Lower lobe of right lung (tissue), 2 donors: ENCODE data around the gene PIEZO2. TPM values are rescaled to one million over a fixed set of nuclear protein-coding genes. Genes with fewer than 3 reads are reported as not detected.

ENCODE experiments used
- ATAC-seq, 2 donors: fragments of 200-7000 bp; cut with Tn5 transposase; one replicate each; pipeline ENCODE4 v1.9.1; 2020 to 2022; ENCODE audit warnings: mild to moderate bottlenecking in 2 of 2, moderate library complexity in 2 of 2
- DNase-seq: peaks from one replicate; pipeline ENCODE4 v3.0.0-alpha.2; 2020
- H3K27ac ChIP-seq: fragments of 200-600 bp; one replicate; pipeline ENCODE4 v1.8.0; 2022
- H3K27me3 ChIP-seq: fragments of 200-600 bp; one replicate; pipeline ENCODE4 v1.8.0; 2022; ENCODE audit warnings: low read depth
- H3K36me3 ChIP-seq: fragments of 200-600 bp; one replicate; pipeline ENCODE4 v1.8.0; 2022; ENCODE audit warnings: mild to moderate bottlenecking
- H3K4me1 ChIP-seq: fragments of 200-600 bp; one replicate; pipeline ENCODE4 v1.8.0; 2022
- H3K4me3 ChIP-seq: fragments of 200-600 bp; one replicate; pipeline ENCODE4 v1.8.0; 2022; ENCODE audit warnings: mild to moderate bottlenecking
- H3K9me3 ChIP-seq: fragments of 200-600 bp; one replicate; pipeline ENCODE4 v1.8.0; 2022
- CTCF ChIP-seq: fragments of 200-600 bp; IDR thresholded peaks from one replicate; pipeline ENCODE4 v1.8.0; 2022; ENCODE audit warnings: antibody characterized with exemption, mild to moderate bottlenecking
- intact Hi-C: fragments of 100-400 bp; cut with DNase I; formaldehyde crosslinking; loops from one replicate; pipeline ENCODE4 v1.11.0; 2022
- total RNA-seq: library from RNA; stranded (reverse); fragmentation: NEBNext Ultra II Directional; extraction: Animal tissue kit (Norgen Biotek cat#: 25700); gene quantifications from one replicate; pipeline ENCODE4 v1.2.1, GENCODE V29; 2021
- donor health status: DM: no; HTN: yes; CAD: no; lungs with severe emphysema.

The PIEZO2 gene
- total RNA-seq, 1 donor from 2014 or later, result 11.1 TPM

- Histone ChIP-seq H3K4me1 (peaks cover 4% of the 10 kb centered on the region), H3K9me3 (no peaks in the 10 kb centered on the region), H3K27ac (no peak overlapping the region), H3K4me3 (no peak overlapping the region), H3K27me3 (peaks cover 5% of the 10 kb centered on the region), H3K36me3 (no peaks in the 10 kb centered on the region)
- intact Hi-C loops, result no loop called here
- no peak for ATAC-seq
- DNase-seq, result no peak
- TF ChIP-seq CTCF, result no peak
Measured at GRCh38 chr18:11159844-11160243, 10.5 kb upstream of the PIEZO2 start.

- DNase-seq (no peak), ATAC-seq (no peak)
- no peaks in the 10 kb centered on the region for H3K4me1 ChIP-seq
- no peaks in the 10 kb centered on the region for H3K9me3 ChIP-seq
- no peaks in the 10 kb centered on the region for H3K36me3 ChIP-seq
- no peak overlapping the region for H3K27ac ChIP-seq
- intact Hi-C loops, result no loop called here
- peaks cover under 1% of the 10 kb centered on the region for H3K27me3 ChIP-seq
- no peak for TF ChIP-seq CTCF
- H3K4me3 ChIP-seq, result no peak overlapping the region
Measured at GRCh38 chr18:11156978-11157377, 7.6 kb upstream of the PIEZO2 start.

- intact Hi-C loops, result no loop called here
- Histone ChIP-seq H3K4me1 (no peaks in the 10 kb centered on the region), H3K4me3 (no peak overlapping the region), H3K27ac (no peak overlapping the region), H3K9me3 (no peaks in the 10 kb centered on the region), H3K27me3 (peaks cover 17% of the 10 kb centered on the region), H3K36me3 (no peaks in the 10 kb centered on the region)
- ATAC-seq, result peak; percentile 51 to 71
- no peak for DNase-seq
- TF ChIP-seq CTCF, result no peak
Measured at GRCh38 chr18:11155034-11155759, 5.8 kb upstream of the PIEZO2 start.

GRCh38 chr18:11154368-11154989 lies 5.1 kb upstream of the PIEZO2 start:
- Histone ChIP-seq H3K36me3 (no peaks in the 10 kb centered on the region), H3K4me3 (no peak overlapping the region), H3K27ac (no peak overlapping the region), H3K27me3 (peaks cover 24% of the 10 kb centered on the region), H3K4me1 (peaks cover 6% of the 10 kb centered on the region), H3K9me3 (no peaks in the 10 kb centered on the region)
- intact Hi-C loops, result no loop called here
- peak; percentile 42 for TF ChIP-seq CTCF
- no peak for ATAC-seq
- DNase-seq, result no peak

- Histone ChIP-seq H3K4me3 (no peak overlapping the region), H3K9me3 (no peaks in the 10 kb centered on the region), H3K4me1 (peaks cover 15% of the 10 kb centered on the region), H3K36me3 (no peaks in the 10 kb centered on the region), H3K27ac (no peak overlapping the region), H3K27me3 (peaks cover 38% of the 10 kb centered on the region)
- no peak for DNase-seq
- intact Hi-C loops, result no loop called here
- TF ChIP-seq CTCF, result no peak
- ATAC-seq, result no peak
Measured at GRCh38 chr18:11153097-11153496, 3.7 kb upstream of the PIEZO2 start.
